Glutamatergic neuron (in vitro differentiated cells): ENCODE data around the gene METTL6. TPM values are rescaled to one million over a fixed set of nuclear protein-coding genes. Genes with fewer than 3 reads are reported as not detected.

Experiments used
- DNase-seq: peaks from one replicate; pipeline ENCODE4 v3.0.0; 2022
- H3K27ac Mint-ChIP-seq: one replicate; pipeline ENCODE4 v1.8.0; 2020; ENCODE audit warnings: mild to moderate bottlenecking, mixed read lengths, inconsistent platforms; ENCODE audit not compliant: unreplicated experiment
- H3K27me3 Mint-ChIP-seq: one replicate; pipeline ENCODE4 v1.8.0; 2020; ENCODE audit warnings: mild to moderate bottlenecking, moderate library complexity, mixed read lengths, inconsistent platforms; ENCODE audit not compliant: unreplicated experiment
- H3K36me3 Mint-ChIP-seq: one replicate; pipeline ENCODE4 v1.8.0; 2020; ENCODE audit warnings: mild to moderate bottlenecking, mixed read lengths, inconsistent platforms; ENCODE audit not compliant: unreplicated experiment
- H3K4me1 Mint-ChIP-seq: one replicate; pipeline ENCODE4 v1.8.0; 2020; ENCODE audit warnings: mild to moderate bottlenecking, low read depth, mixed read lengths, inconsistent platforms; ENCODE audit not compliant: unreplicated experiment
- H3K4me3 Mint-ChIP-seq: one replicate; pipeline ENCODE4 v1.8.0; 2020; ENCODE audit warnings: mild to moderate bottlenecking, mixed read lengths, inconsistent platforms; ENCODE audit not compliant: unreplicated experiment
- H3K9me3 Mint-ChIP-seq: one replicate; pipeline ENCODE4 v1.8.0; 2020; ENCODE audit warnings: mild to moderate bottlenecking, moderate library complexity, mixed read lengths, inconsistent platforms; ENCODE audit not compliant: unreplicated experiment
- CTCF ChIP-seq: fragments of 200-600 bp; sonication (generic); IDR thresholded peaks from one replicate; pipeline ENCODE4 v1.5.0; 2021; ENCODE audit not compliant: partially characterized antibody, unreplicated experiment
- total RNA-seq: library from RNA; stranded (reverse); fragmentation: NEBNext Ultra II Directional; extraction: Animal tissue kit (Norgen Biotek cat#: 25700); gene quantifications from one replicate; pipeline ENCODE4 v1.2.1, GENCODE V29; 2021; ENCODE audit not compliant: unreplicated experiment

The METTL6 gene
- total RNA-seq, 1 donor from 2014 or later = 25.9 TPM

DNA sequence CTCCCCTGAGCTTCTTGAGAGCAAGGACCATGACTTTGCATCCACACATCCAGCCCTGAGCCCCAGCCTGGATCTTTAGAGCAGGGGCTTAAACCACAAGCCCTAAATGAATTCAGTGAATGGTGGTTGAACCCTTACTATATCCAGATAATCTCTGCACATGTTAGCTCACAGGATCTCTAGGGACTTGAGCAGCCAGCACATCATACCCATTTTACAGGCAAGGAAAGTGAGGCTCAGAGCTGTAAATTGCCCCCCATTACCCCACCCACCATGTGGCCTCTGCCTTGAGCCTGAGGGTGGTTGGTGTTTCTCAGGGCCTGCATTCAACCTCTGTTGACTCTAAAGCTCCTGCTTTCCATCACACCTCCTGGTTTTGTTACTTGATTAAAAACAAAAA is 27.6 kb upstream of the METTL6 start:
- no peak overlapping the region for H3K4me3 Mint-ChIP-seq
- H3K27ac Mint-ChIP-seq = no peak overlapping the region
- TF ChIP-seq CTCF = no peak
- no peaks in the 10 kb centered on the region for H3K9me3 Mint-ChIP-seq
- peaks cover 1% of the 10 kb centered on the region for H3K27me3 Mint-ChIP-seq
- H3K4me1 Mint-ChIP-seq = peaks cover under 1% of the 10 kb centered on the region
- peaks cover 11% of the 10 kb centered on the region for H3K36me3 Mint-ChIP-seq
- no peak for DNase-seq

DNA sequence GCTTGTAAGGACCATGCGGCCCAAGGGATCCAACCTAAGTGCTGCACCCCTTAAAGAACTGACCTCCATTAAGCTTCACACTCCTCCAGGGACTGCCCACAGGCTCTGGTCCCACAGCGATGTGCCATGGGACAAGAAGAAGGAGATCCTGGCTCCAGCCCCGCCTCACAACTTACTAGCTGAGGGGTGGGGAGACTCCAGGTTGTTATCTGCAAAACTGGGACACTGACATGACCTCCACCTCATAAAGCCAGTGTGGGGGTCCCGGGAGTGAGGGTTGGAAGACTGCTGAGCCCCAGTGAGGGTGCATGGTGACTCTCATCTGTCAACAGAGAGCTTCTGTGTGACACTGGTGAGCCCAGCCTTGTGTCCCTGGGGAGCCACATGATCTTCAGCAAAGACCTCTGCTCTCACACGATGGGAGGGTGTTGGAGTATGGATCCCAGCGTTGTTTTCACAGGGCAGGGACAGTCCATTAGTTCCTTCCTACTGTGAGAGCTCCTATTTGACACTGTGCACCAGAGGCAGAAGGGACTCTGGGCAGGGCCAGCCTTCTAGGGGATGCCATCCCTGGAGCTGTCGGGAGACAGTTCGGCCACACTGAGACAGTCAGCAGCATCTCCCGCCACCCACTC is 26.8 kb upstream of the METTL6 start:
- no peaks in the 10 kb centered on the region for H3K9me3 Mint-ChIP-seq
- no peak overlapping the region for H3K4me3 Mint-ChIP-seq
- peaks cover 1% of the 10 kb centered on the region for H3K27me3 Mint-ChIP-seq
- no peaks in the 10 kb centered on the region for H3K4me1 Mint-ChIP-seq
- TF ChIP-seq CTCF = no peak
- no peak overlapping the region for H3K27ac Mint-ChIP-seq
- no peak for DNase-seq
- H3K36me3 Mint-ChIP-seq = peaks cover 11% of the 10 kb centered on the region

DNA sequence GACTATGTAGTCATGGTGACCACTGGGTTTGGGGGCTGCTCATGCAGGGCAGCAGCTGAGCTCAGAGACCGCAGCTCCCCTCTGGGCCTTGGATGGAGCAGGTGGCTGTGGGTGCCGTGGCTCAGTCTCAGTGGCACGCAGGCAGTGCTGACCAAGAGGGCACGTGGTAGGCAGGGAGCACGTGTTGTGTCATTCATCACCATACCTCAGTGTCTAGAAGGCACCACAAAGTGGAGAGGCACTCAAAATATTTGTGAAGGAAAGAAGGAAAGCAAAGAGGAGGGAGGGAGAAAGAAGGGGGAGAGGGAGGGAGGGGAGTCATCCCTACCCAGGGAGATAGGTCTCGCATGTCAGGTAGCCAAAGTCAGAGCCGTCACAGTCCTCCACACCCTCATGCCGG is 26.2 kb upstream of the METTL6 start:
- Mint-ChIP-seq H3K4me3 (no peak overlapping the region), H3K9me3 (no peaks in the 10 kb centered on the region), H3K4me1 (no peaks in the 10 kb centered on the region), H3K36me3 (peaks cover 11% of the 10 kb centered on the region), H3K27ac (no peak overlapping the region), H3K27me3 (peaks cover 1% of the 10 kb centered on the region)
- no peak for TF ChIP-seq CTCF
- DNase-seq = no peak

- Mint-ChIP-seq H3K27ac (no peak overlapping the region), H3K4me3 (no peak overlapping the region), H3K36me3 (peaks cover 7% of the 10 kb centered on the region), H3K9me3 (no peaks in the 10 kb centered on the region), H3K4me1 (no peaks in the 10 kb centered on the region), H3K27me3 (peaks cover 1% of the 10 kb centered on the region)
- no peak for DNase-seq
- TF ChIP-seq CTCF = no peak
Measured at GRCh38 chr3:15452961-15453360, 25.6 kb upstream of the METTL6 start.

- H3K4me3 Mint-ChIP-seq = no peak overlapping the region
- peaks cover 6% of the 10 kb centered on the region for H3K36me3 Mint-ChIP-seq
- no peak for TF ChIP-seq CTCF
- H3K9me3 Mint-ChIP-seq = no peaks in the 10 kb centered on the region
- H3K27ac Mint-ChIP-seq = no peak overlapping the region
- H3K4me1 Mint-ChIP-seq = no peaks in the 10 kb centered on the region
- H3K27me3 Mint-ChIP-seq = peaks cover 1% of the 10 kb centered on the region
- no peak for DNase-seq
Measured at GRCh38 chr3:15452156-15452555, 24.8 kb upstream of the METTL6 start.
